ENCODE results near the gene TSPAN14.
"Not testable (repeated sequence)": the region's sequence is repeated elsewhere in the genome, so short reads cannot be mapped to it uniquely, and the experiment has no call there.

TSPAN14 gene

DNA sequence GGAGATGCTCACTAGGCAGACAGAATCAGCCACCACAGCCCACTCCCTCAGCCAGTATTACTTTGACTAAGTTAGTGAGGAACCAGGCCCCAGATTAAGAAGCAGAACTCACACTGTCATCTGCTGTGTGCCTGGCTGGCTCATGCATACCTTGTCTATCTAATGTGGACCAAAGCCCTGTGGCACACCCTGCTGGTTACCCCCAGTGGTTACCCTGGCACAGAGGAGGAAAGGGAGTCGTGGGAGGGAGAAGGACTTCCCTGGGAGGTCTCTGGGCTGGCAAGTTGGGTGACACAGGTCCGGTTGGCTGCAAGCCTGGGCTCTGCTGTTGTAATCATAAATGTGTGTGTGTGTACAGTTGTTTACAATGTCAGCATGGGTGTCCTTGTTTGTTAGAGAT lies 76.1 kb downstream of the TSPAN14 start:
- DNase-seq = peak; percentile 57

GRCh38 chr10:80530816-80531215 lies 76.7 kb downstream of the TSPAN14 start:
- no peak for DNase-seq

DNA sequence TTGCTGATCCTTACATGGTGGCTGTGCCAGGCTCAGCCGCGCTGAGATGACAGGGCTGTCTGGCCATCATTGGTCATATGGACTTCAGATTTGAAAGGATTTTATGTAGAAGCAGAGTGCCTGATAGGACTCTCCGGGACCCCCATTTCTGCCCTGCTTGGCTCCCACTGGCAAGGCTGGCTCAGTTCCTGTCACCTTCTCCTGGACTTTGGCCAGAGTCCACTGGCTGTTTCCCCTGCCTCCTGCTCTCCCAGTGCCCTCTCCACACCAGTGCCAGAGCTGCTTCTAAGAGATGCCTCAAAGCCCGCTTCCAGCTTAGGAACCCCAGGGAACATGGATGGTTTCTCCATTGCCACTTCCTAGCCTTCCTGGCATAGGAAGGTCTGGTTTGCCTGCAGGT lies 78.5 kb downstream of the TSPAN14 start:
- DNase-seq = no peak

DNA sequence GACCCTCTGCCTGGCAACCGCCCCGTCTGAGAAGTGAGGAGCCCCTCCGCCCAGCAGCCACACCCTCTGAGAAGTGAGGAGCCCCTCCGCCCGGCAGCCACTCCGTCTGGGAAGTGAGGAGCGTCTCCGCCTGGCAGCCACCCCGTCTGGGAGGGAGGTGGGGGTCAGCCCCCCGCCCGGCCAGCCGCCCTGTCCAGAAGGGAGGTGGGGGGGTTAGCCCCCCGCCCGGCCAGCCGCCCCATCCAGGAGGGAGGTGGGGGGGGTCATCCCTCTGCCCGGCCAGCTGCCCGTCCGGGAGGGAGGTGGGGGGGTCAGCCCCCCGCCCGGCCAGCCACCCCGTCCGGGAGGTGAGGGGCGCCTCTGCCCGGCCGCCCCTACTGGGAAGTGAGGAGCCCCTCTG lies 79.9 kb downstream of the TSPAN14 start:
- not testable (repeated sequence) for DNase-seq

DNA sequence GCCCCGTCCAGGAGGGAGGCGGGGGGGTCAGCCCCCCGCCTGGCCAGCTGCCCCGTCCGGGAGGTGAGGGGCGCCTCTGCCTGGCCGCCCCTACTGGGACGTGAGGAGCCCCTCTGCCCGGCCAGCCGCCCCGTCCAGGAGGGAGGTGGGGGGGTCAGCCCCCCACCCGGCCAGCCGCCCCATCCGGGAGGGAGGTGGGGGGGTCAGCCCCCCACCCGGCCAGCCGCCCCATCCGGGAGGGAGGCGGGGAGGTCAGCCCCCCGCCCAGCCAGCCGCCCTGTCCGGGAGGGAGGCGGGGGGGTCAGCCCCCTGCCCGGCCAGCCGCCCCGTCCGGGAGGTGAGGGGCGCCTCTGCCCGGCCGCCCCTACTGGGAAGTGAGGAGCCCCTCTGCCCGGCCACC lies 80.5 kb downstream of the TSPAN14 start:
- not testable (repeated sequence) for DNase-seq

DNA sequence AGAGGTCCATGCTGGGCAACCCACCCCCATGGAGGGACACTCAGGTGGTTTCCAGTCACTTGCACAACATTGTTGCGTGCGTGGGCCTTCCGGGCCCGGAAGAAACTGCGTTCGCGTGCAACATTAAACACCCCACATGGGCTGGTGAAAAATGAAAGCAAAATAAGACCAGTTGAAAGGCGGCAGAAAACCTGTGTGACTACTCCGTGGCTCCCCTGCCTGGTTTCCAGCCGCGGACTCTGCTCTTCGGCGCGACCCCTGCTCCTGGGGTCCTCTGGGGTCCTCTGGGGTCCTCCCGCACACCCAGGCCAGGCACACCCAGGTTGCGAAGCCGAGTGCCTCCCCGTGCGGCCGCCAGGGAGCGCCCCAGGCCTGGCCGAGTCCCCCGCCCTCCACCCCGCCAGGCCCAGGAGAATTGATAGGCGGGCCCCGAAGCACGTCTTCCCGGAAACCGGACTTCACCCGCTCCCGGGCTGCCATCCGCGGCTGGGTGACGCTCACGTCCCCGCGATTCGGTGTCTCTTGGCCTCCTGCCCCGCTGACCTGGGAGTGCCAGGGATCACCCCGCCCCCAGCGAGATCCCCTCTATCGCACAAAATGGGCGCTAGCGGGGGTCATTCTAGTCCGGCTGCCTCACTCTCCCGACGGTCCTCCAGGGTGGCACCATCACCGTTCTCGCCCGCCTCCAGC lies 81.7 kb downstream of the TSPAN14 start:
- peak; percentile 73 for DNase-seq

GRCh38 chr10:80536361-80536835 lies 82.3 kb downstream of the TSPAN14 start:
- DNase-seq = no peak

GRCh38 chr10:80537086-80537735 lies 83.1 kb downstream of the TSPAN14 start:
- DNase-seq = no peak

GRCh38 chr10:80537736-80538480 lies 83.8 kb downstream of the TSPAN14 start, which contains the start of gene SH2D4B:
Gene SH2D4B, plus strand, starts transcription at chr10:80537902. Its CDS starts 430 bp downstream, at chr10:80538332.
- DNase-seq = no peak

GRCh38 chr10:80538481-80539185 lies 84.5 kb downstream of the TSPAN14 start:
- DNase-seq = no peak

GRCh38 chr10:80539421-80540031 lies 85.4 kb downstream of the TSPAN14 start:
- DNase-seq = no peak

DNA sequence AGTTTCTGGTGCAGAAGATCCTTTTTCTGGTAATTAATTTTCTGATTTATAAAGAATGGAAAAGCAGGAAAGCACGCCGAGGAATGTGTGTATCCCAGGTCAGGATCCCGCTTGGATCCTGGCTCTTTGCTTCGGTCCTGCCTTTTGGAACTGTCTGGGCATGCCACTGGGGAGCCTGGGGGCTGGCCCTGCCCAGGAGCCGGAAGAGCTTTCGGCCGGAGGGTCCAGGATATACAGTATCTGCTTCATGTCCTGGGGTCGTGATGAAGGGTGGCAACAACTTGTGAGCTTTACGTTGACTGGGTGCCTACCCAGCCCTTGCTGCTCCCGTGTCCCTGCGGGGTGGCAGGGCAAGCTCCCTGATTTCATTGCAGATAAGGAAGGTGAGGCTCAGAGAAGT lies 86.0 kb downstream of the TSPAN14 start:
- no peak for DNase-seq

GRCh38 chr10:80540618-80540980 lies 86.5 kb downstream of the TSPAN14 start:
- DNase-seq = no peak

- DNase-seq = no peak
These were observed 87.1 kb downstream of the TSPAN14 start for GRCh38 chr10:80540981-80541750.

GRCh38 chr10:80542053-80542452 lies 87.9 kb downstream of the TSPAN14 start:
- no peak for DNase-seq

DNA sequence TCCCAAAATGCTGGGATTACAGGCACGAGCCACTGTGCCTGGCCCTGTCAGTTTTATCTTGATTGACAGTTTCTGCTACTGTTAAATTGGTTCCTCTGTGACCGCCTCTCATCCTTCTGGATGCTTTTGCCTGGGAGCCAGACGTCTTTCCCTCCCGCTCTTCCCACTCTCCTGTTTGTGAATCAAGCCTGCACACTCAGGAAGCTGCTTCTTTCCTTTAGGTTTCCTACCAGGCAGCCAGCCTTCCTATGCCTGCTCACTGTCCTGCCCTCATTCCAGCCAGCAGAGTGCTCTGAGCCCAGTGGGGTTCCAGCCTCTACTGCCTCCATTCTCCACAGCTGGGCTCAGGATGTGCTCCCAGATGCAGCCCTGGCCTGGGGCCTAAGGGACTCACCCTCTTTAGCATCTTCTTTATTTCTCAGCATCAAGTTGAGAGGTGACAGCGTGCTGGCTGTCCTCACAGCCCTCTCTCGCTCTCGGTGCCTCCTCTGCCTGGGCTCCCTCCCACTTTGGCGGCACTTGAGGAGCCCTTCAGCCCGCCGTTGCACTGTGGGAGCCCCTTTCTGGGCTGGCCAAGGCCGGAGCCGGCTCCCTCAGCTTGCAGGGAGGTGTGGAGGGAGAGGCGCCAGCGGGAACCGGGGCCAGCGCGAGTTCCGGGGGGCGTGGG lies 88.7 kb downstream of the TSPAN14 start:
- DNase-seq = no peak

- DNase-seq = not testable (repeated sequence)
These were observed 89.2 kb downstream of the TSPAN14 start for GRCh38 chr10:80543319-80543672.

DNA sequence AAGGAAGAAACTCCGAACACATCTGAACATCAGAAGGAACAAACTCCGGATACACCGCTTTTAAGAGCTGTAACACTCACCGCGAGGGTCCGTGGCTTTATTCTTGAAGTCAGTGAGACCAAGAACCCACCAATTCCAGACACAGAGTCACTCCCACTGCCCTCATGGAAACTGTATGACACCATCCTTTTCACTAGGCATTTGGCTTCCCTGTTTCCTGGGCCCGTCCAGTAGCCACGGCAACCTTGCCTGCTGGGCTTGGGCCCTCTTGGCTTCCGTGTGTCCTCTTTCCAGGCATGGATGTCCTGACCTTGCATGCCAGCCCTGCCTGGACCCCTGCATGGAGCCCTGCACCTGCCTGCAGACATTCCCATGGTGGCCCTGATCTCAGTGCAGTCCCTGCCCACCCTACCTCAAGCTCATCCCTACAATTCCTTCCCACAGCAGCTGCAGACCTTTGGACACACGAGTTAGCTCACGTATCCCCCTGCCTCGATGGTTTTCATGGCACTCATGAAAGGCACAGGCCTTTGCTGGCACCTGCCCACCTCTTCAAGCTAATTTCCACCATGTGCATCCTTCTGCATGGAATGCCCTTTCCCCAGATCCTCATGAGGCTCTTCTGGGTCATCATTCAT lies 90.3 kb downstream of the TSPAN14 start:
- DNase-seq = no peak

- no peak for DNase-seq
These were observed 91.3 kb downstream of the TSPAN14 start for GRCh38 chr10:80545258-80545881.

GRCh38 chr10:80552151-80552646 lies 98.1 kb downstream of the TSPAN14 start:
- no peak for DNase-seq

All from activated naive CD4-positive, alpha-beta T cell treated with anti-CD3 and anti-CD28 coated beads, Interleukin-2, amount 50 U/mL, for 16 hours (primary cell).